Testis (tissue), 2 donors: Measurements from ENCODE around the gene FDXR.

Experiments used
- POLR2A ChIP-seq: fragments of 450-650 bp; IDR thresholded peaks from one replicate; pipeline ENCODE4 v1.6.1; 2017; ENCODE audit warnings: antibody characterized with exemption, mild to moderate bottlenecking, moderate library complexity
- TF ChIP-seq, protein P1 (sequence below), 3 experiments: fragments of 450-650 bp in 2 of 3; fragments of 200-600 bp in 1 of 3; sonication (generic) in 1 of 3; IDR thresholded peaks; one replicate each; pipeline ENCODE4 v1.5.1; 2016 to 2019; ENCODE audit warnings: antibody characterized with exemption in 3 of 3, mild to moderate bottlenecking in 2 of 3, moderate library complexity in 1 of 3

DNA sequence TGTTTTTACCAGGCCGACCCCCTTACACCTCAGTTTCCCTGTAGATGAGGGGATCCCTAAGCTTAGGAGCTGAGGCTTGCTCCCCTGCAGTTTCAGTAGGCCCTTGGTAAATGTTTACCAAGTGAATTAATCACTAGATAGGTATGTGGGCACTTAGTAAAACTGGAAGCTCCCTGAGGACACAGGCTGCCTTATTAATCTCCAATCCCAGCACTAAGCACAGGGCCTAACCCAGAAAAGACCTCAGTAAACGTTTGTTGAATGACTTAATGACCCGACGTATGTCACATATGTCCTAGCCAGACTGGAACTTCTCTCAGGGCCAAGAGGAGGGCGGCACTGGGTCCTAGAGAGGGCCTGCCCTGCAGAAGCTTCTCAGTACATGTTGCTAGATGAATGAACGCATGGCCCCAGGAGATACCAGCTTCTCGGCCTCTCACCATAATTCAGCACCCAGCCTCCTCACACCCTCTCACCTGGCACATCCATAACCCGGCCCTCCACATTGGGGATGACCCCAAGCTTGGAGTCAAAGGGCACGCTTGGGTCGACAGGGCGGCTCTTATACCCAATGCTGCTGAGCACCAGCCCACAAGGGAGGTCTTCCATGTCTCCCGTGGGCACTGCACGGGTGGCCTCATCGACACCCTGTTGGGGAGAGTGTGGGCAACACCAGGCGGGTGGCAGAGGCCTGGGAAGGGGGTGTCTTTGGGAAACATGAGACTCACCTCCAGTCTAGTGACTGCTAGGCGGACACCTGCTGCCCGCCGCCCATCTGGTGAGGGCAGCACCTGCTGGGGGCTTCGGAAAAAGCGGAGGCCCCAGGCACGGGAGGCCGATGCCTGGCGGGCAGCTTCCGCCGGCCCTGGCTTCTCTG is 9.1 kb downstream of the FDXR start:
- no peak for TF ChIP-seq POLR2A
- TF ChIP-seq, protein P1, sequence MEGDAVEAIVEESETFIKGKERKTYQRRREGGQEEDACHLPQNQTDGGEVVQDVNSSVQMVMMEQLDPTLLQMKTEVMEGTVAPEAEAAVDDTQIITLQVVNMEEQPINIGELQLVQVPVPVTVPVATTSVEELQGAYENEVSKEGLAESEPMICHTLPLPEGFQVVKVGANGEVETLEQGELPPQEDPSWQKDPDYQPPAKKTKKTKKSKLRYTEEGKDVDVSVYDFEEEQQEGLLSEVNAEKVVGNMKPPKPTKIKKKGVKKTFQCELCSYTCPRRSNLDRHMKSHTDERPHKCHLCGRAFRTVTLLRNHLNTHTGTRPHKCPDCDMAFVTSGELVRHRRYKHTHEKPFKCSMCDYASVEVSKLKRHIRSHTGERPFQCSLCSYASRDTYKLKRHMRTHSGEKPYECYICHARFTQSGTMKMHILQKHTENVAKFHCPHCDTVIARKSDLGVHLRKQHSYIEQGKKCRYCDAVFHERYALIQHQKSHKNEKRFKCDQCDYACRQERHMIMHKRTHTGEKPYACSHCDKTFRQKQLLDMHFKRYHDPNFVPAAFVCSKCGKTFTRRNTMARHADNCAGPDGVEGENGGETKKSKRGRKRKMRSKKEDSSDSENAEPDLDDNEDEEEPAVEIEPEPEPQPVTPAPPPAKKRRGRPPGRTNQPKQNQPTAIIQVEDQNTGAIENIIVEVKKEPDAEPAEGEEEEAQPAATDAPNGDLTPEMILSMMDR (IDR thresholded peaks at IDR 0.05), result no peak
